HepG2 (cell line): ENCODE data around the gene ABHD4. TPM values are rescaled to one million over a fixed set of nuclear protein-coding genes. Genes with fewer than 3 reads are reported as not detected.

ENCODE experiments used
- ADNP ChIP-seq: sonication (generic); formaldehyde crosslinking; IDR thresholded peaks from 2 replicates; pipeline ENCODE4 v1.4.0; 2020; ENCODE audit warnings: missing genetic modification reagents
- ATM ChIP-seq: fragments of 450-650 bp; IDR thresholded peaks from 2 replicates; pipeline ENCODE4 v1.7.1; 2017; ENCODE audit warnings: mild to moderate bottlenecking, borderline replicate concordance
- BHLHE40 ChIP-seq: IDR thresholded peaks from 2 replicates; pipeline ENCODE4 v1.6.1; 2011; ENCODE audit warnings: low read length, improper control_type of control experiment
- FLYWCH1 ChIP-seq: sonication (generic); formaldehyde crosslinking; IDR thresholded peaks from 2 replicates; pipeline ENCODE4 v1.8.1; 2023; ENCODE audit warnings: mild to moderate bottlenecking, missing genetic modification reagents
- FOXK2 ChIP-seq: fragments of 450-650 bp; IDR thresholded peaks from 2 replicates; pipeline ENCODE4 v1.6.1; 2016
- HOXA5 ChIP-seq: sonication (generic); formaldehyde crosslinking; IDR thresholded peaks from 2 replicates; pipeline ENCODE4 v1.4.0; 2020; ENCODE audit warnings: missing genetic modification reagents
- KLF6 ChIP-seq: IDR thresholded peaks from 2 replicates; pipeline ENCODE4 v1.8.0; 2016; ENCODE audit warnings: missing biosample characterization, missing genetic modification reagents
- MAFF ChIP-seq: IDR thresholded peaks from 2 replicates; pipeline ENCODE4 v1.6.1; 2011; ENCODE audit warnings: low read depth, low read length, improper control_type of control experiment
- NFRKB ChIP-seq: fragments of 450-650 bp; IDR thresholded peaks from 2 replicates; pipeline ENCODE4 v1.6.1; 2017
- SALL1 ChIP-seq: sonication (generic); formaldehyde crosslinking; IDR thresholded peaks from 2 replicates; pipeline ENCODE4 v1.8.0; 2022; ENCODE audit warnings: mild to moderate bottlenecking, missing genetic modification reagents
- SRF ChIP-seq: IDR thresholded peaks from 2 replicates; pipeline ENCODE4 v1.6.1; 2011; ENCODE audit warnings: mild to moderate bottlenecking, low read depth, low read length, moderate library complexity
- TEAD2 ChIP-seq: sonication (generic); formaldehyde crosslinking; IDR thresholded peaks from 2 replicates; pipeline ENCODE4 v1.9.0; 2021; ENCODE audit warnings: missing genetic modification reagents
- ZBTB8A ChIP-seq: sonication (generic); formaldehyde crosslinking; IDR thresholded peaks from 2 replicates; pipeline ENCODE4 v1.4.0; 2020; ENCODE audit warnings: mild to moderate bottlenecking, low read depth, missing genetic modification reagents, borderline replicate concordance
- ZEB1 ChIP-seq: IDR thresholded peaks from 2 replicates; pipeline ENCODE4 v1.6.1; 2012; ENCODE audit warnings: mild to moderate bottlenecking, low read depth, inconsistent platforms; ENCODE audit not compliant: insufficient replicate concordance
- ZNF326 ChIP-seq: sonication (generic); formaldehyde crosslinking; IDR thresholded peaks from 2 replicates; pipeline ENCODE4 v1.4.0; 2020; ENCODE audit warnings: missing genetic modification reagents, borderline replicate concordance
- ZNF790 ChIP-seq: sonication (generic); formaldehyde crosslinking; IDR thresholded peaks from 2 replicates; pipeline ENCODE4 v1.8.0; 2022; ENCODE audit warnings: missing genetic modification reagents, mild to moderate bottlenecking, borderline replicate concordance
- polyA plus RNA-seq, 8 experiments: library from polyadenylated mRNA; depleted of rRNA in 3 of 8; stranded (reverse) in 7 of 8; unstranded in 1 of 8; fragments of >200 nt; fragmentation: Illumina TruSeq in 4 of 8; extraction: Trizol in 4 of 8; gene quantifications; 2 replicates each; pipeline versions ENCODE4 v1.2.1 to v1.2.3, GENCODE V29; 2011 to 2016; ENCODE audit warnings: low read depth in 4 of 8, missing spikeins in 1 of 8, mixed read lengths in 1 of 8; ENCODE audit not compliant: insufficient read depth in 1 of 8
- total RNA-seq, 5 experiments: library from RNA; depleted of rRNA; stranded (reverse); fragments of >200 nt; fragmentation: Illumina TruSeq; extraction: Trizol; gene quantifications; 2 replicates each; pipeline ENCODE4 v1.2.3, GENCODE V29; 2016; ENCODE audit warnings: low read depth in 1 of 5
- TF ChIP-seq, protein P1 (sequence below): sonication (generic); formaldehyde crosslinking; IDR thresholded peaks from 2 replicates; pipeline ENCODE4 v1.4.0; 2020; ENCODE audit warnings: mild to moderate bottlenecking, missing genetic modification reagents, borderline replicate concordance
- TF ChIP-seq, protein P2 (sequence below): sonication (generic); formaldehyde crosslinking; IDR thresholded peaks from 2 replicates; pipeline ENCODE4 v1.4.0; 2020; ENCODE audit warnings: missing genetic modification reagents, mild to moderate bottlenecking, borderline replicate concordance
- TF ChIP-seq, protein P3 (sequence below): sonication (generic); formaldehyde crosslinking; IDR thresholded peaks from 2 replicates; pipeline ENCODE4 v1.4.0; 2020; ENCODE audit warnings: missing genetic modification reagents
- TF ChIP-seq, protein P4 (sequence below): IDR thresholded peaks from 2 replicates; pipeline ENCODE4 v1.4.0; 2020; ENCODE audit warnings: mild to moderate bottlenecking, missing genetic modification reagents

Gene ABHD4
- total and polyA plus RNA-seq, 2 of the 13 experiments (the other 11 are each of a cell fraction or from before 2014, with no cell fraction given): 16.1 to 47.5 TPM

DNA sequence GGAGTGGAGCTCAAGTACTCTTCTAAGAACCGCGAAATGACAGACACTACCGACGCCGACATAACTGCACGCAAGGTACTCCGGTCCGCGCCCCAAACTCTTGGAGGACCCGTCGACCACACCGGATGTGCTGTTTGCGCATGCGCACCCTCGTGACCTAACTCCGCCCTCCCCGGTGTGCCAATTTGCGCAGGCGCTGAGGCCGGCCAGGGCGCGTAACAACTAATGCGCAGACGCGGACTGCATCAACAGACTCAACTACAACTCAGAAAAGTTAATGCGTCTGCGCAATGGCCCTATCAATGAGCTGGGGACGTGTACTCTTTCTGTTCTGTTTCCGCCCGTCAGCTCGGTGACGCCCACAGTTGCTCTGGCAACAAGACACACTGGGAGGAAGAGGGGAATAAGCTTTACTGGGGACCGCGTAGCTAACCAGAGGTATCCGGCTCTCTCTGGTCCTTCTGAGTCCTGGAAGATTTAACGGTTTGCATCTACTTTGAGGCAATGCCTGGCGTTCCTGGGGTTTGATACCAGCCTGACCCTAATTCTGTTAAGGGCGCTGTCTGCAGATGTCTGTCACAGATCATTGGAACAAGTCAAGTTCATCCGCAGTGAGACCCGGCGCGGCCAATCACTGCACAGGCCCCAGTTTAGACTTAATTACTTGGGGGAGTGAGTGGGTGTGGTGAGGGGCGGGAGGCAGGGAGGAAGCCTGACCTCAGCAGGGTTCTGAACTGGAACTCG, 8.8 kb upstream of the ABHD4 start, which contains the start of gene DAD1 (continued):
- TF ChIP-seq, protein P1, sequence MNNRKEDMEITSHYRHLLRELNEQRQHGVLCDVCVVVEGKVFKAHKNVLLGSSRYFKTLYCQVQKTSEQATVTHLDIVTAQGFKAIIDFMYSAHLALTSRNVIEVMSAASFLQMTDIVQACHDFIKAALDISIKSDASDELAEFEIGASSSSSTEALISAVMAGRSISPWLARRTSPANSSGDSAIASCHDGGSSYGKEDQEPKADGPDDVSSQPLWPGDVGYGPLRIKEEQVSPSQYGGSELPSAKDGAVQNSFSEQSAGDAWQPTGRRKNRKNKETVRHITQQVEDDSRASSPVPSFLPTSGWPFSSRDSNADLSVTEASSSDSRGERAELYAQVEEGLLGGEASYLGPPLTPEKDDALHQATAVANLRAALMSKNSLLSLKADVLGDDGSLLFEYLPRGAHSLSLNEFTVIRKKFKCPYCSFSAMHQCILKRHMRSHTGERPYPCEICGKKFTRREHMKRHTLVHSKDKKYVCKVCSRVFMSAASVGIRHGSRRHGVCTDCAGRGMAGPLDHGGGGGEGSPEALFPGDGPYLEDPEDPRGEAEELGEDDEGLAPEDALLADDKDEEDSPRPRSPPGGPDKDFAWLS (CRISPR knock-in tag): peak; percentile 73; the same call in 1 of the 2 replicates
- TF ChIP-seq ATM (no peak), MAFF (peak; percentile 9; the same call in 1 of the 2 replicates), FOXK2 (peak; percentile 88), NFRKB (no peak), HOXA5 (CRISPR knock-in tag) (peak; percentile 46), ZNF790 (CRISPR knock-in tag) (0 out of 2 replicates have a peak, but pooled peaks have one; percentile 45), SRF (no peak), FLYWCH1 (no peak; the same call in 1 of the 2 replicates), TEAD2 (CRISPR knock-in tag) (no peak), BHLHE40 (peak; percentile 71), ZBTB8A (CRISPR knock-in tag) (peak; percentile 70; the same call in 1 of the 2 replicates), KLF6 (CRISPR knock-in tag) (peak; percentile 83; the same call in 1 of the 2 replicates), ZNF326 (CRISPR knock-in tag) (no peak; the same call in 1 of the 2 replicates), ZEB1 (no peak), SALL1 (CRISPR knock-in tag) (peak; percentile 90), ADNP (CRISPR knock-in tag) (no peak)
- TF ChIP-seq, protein P2, sequence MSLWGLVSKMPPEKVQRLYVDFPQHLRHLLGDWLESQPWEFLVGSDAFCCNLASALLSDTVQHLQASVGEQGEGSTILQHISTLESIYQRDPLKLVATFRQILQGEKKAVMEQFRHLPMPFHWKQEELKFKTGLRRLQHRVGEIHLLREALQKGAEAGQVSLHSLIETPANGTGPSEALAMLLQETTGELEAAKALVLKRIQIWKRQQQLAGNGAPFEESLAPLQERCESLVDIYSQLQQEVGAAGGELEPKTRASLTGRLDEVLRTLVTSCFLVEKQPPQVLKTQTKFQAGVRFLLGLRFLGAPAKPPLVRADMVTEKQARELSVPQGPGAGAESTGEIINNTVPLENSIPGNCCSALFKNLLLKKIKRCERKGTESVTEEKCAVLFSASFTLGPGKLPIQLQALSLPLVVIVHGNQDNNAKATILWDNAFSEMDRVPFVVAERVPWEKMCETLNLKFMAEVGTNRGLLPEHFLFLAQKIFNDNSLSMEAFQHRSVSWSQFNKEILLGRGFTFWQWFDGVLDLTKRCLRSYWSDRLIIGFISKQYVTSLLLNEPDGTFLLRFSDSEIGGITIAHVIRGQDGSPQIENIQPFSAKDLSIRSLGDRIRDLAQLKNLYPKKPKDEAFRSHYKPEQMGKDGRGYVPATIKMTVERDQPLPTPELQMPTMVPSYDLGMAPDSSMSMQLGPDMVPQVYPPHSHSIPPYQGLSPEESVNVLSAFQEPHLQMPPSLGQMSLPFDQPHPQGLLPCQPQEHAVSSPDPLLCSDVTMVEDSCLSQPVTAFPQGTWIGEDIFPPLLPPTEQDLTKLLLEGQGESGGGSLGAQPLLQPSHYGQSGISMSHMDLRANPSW (CRISPR knock-in tag): 0 out of 2 replicates have a peak, but pooled peaks have one; percentile 26
- TF ChIP-seq, protein P3, sequence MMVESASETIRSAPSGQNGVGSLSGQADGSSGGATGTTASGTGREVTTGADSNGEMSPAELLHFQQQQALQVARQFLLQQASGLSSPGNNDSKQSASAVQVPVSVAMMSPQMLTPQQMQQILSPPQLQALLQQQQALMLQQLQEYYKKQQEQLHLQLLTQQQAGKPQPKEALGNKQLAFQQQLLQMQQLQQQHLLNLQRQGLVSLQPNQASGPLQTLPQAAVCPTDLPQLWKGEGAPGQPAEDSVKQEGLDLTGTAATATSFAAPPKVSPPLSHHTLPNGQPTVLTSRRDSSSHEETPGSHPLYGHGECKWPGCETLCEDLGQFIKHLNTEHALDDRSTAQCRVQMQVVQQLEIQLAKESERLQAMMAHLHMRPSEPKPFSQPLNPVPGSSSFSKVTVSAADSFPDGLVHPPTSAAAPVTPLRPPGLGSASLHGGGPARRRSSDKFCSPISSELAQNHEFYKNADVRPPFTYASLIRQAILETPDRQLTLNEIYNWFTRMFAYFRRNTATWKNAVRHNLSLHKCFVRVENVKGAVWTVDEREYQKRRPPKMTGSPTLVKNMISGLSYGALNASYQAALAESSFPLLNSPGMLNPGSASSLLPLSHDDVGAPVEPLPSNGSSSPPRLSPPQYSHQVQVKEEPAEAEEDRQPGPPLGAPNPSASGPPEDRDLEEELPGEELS (CRISPR knock-in tag): peak; percentile 35
- TF ChIP-seq, protein P4, sequence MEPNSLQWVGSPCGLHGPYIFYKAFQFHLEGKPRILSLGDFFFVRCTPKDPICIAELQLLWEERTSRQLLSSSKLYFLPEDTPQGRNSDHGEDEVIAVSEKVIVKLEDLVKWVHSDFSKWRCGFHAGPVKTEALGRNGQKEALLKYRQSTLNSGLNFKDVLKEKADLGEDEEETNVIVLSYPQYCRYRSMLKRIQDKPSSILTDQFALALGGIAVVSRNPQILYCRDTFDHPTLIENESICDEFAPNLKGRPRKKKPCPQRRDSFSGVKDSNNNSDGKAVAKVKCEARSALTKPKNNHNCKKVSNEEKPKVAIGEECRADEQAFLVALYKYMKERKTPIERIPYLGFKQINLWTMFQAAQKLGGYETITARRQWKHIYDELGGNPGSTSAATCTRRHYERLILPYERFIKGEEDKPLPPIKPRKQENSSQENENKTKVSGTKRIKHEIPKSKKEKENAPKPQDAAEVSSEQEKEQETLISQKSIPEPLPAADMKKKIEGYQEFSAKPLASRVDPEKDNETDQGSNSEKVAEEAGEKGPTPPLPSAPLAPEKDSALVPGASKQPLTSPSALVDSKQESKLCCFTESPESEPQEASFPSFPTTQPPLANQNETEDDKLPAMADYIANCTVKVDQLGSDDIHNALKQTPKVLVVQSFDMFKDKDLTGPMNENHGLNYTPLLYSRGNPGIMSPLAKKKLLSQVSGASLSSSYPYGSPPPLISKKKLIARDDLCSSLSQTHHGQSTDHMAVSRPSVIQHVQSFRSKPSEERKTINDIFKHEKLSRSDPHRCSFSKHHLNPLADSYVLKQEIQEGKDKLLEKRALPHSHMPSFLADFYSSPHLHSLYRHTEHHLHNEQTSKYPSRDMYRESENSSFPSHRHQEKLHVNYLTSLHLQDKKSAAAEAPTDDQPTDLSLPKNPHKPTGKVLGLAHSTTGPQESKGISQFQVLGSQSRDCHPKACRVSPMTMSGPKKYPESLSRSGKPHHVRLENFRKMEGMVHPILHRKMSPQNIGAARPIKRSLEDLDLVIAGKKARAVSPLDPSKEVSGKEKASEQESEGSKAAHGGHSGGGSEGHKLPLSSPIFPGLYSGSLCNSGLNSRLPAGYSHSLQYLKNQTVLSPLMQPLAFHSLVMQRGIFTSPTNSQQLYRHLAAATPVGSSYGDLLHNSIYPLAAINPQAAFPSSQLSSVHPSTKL: peak; percentile 60
